AG04450 (cell line): ENCODE data around the gene COLEC12. TPM values are rescaled to one million over a fixed set of nuclear protein-coding genes. Genes with fewer than 3 reads are reported as not detected.

Source experiments
- CTCF ChIA-PET: fragments of 300-600, 350-600 bp; formaldehyde crosslinking; extraction: SDS; loops from one replicate; lab custom pipeline; 2022; ENCODE audit warnings: antibody characterized with exemption, inconsistent platforms; lab: Charles Lee
- POLR2A ChIA-PET: fragments of 350-600 bp; formaldehyde crosslinking; extraction: SDS; loops from one replicate; lab custom pipeline; 2021; ENCODE audit warnings: antibody characterized with exemption, inconsistent platforms; lab: Yijun Ruan, JAX
- DNase-seq: peaks from one replicate; pipeline ENCODE4 v3.0.0-alpha.2; 2011; ENCODE audit warnings: low read depth, low spot score
- H3K27ac ChIP-seq: one replicate; pipeline ENCODE4 v1.5.1; 2012; ENCODE audit warnings: low read depth, low read length, control low read depth
- H3K27me3 ChIP-seq: one replicate; pipeline ENCODE4 v1.6.0; 2012; ENCODE audit warnings: low read length; ENCODE audit not compliant: control insufficient read depth, insufficient read depth
- H3K4me3 ChIP-seq: 2 replicates; pipeline ENCODE4 v1.5.1; 2011; ENCODE audit warnings: mild to moderate bottlenecking, low read depth, low read length, control low read depth
- H3K9me3 ChIP-seq: 2 replicates; pipeline ENCODE4 v1.5.1; 2012; ENCODE audit warnings: low read length; ENCODE audit not compliant: control insufficient read depth, insufficient read depth
- CTCF ChIP-seq: IDR thresholded peaks from 2 replicates; pipeline ENCODE4 v1.5.1; 2011; ENCODE audit warnings: low read depth, low read length, control low read depth, inconsistent platforms
- polyA plus RNA-seq: library from polyadenylated mRNA; depleted of rRNA; stranded (reverse); fragments of >200 nt; gene quantifications from 2 replicates; pipeline ENCODE4 v1.2.3, GENCODE V29; 2011

Gene COLEC12
- polyA plus RNA-seq, 1 experiment = 10.9 TPM

- CTCF ChIA-PET = no interaction called here
- H3K27ac ChIP-seq = peak overlapping the region; percentile 31
Measured at GRCh38 chr18:524466-524865, 24.0 kb upstream of the COLEC12 start.

GRCh38 chr18:523561-523960, 23.1 kb upstream of the COLEC12 start:
- H3K27ac ChIP-seq = no peak overlapping the region
- DNase-seq = no peak
- no peaks in the 10 kb centered on the region for H3K27me3 ChIP-seq
- no peak for TF ChIP-seq CTCF
- ChIA-PET CTCF (no interaction called here), POLR2A (no interaction called here)
- H3K4me3 ChIP-seq = no peak overlapping the region
- no peaks in the 10 kb centered on the region for H3K9me3 ChIP-seq

More at GRCh38 chr18:524466-524865, 24.0 kb upstream of the COLEC12 start:
- DNase-seq = peak; percentile 49
- Histone ChIP-seq H3K4me3 (no peak overlapping the region), H3K27me3 (no peaks in the 10 kb centered on the region), H3K9me3 (no peaks in the 10 kb centered on the region)
- no peak for TF ChIP-seq CTCF
- POLR2A ChIA-PET = interaction anchor here (0.6 to 1.2 kb wide), 4 partner anchors 10 to 67 kb away, joined by 3 to 4 read pairs (median 3); no protein-coding TSS in a partner anchor

- ChIA-PET CTCF (interaction anchor here (1.1 kb wide), 2 partner anchors 23 to 119 kb away, joined by 4 to 6 read pairs; no protein-coding TSS in a partner anchor), POLR2A (no interaction called here)
- Histone ChIP-seq H3K4me3 (no peak overlapping the region), H3K9me3 (no peaks in the 10 kb centered on the region; the same call in 1 of the 2 replicates), H3K27ac (peak overlapping the region; percentile 42), H3K27me3 (no peaks in the 10 kb centered on the region)
- TF ChIP-seq CTCF = no peak
- DNase-seq = peak; percentile 29
Measured at GRCh38 chr18:519019-519879, 18.7 kb upstream of the COLEC12 start.

GRCh38 chr18:518081-518480, 17.6 kb upstream of the COLEC12 start:
- no peak for DNase-seq
- CTCF ChIA-PET = no interaction called here
- peaks cover 9% of the 10 kb centered on the region for H3K9me3 ChIP-seq

More at GRCh38 chr18:518081-518480, 17.6 kb upstream of the COLEC12 start:
- POLR2A ChIA-PET = no interaction called here
- H3K27ac ChIP-seq = no peak overlapping the region
- H3K4me3 ChIP-seq = no peak overlapping the region
- no peaks in the 10 kb centered on the region for H3K27me3 ChIP-seq
- no peak for TF ChIP-seq CTCF
